Dorsolateral prefrontal cortex (tissue), 118 donors: ENCODE data around the gene MAT2B. TPM values are rescaled to one million over a fixed set of nuclear protein-coding genes. Genes with fewer than 3 reads are reported as not detected.

Source experiments
- total RNA-seq, 120 experiments: library from RNA; stranded (reverse); gene quantifications; one replicate each; pipeline versions ENCODE4 v1.2.3 to v1.2.4, GENCODE V29; 2022

MAT2B gene
- total RNA-seq, 120 experiments from 2014 or later, result 35.8 to 90.1 (median 67.1) TPM

Other genes with a start within 250 kb of the MAT2B start
- 10 to 100 TPM; 30.0 to 88.2 (median 49.4) TPM for gene CCNG1, start 68.0 kb upstream of the MAT2B start, total RNA-seq
- gene NUDCD2, start 45.5 kb upstream of the MAT2B start, total RNA-seq, result 10 to 100 TPM; 24.1 to 54.3 (median 33.8) TPM
- 1 to 10 TPM in 23 of 120 experiments, under 1 TPM in 87, not detected in 10; 0.15 to 2.6 (median 0.63) TPM for gene HMMR, start 45.0 kb upstream of the MAT2B start, total RNA-seq